MM.1S (cell line): ENCODE measurements around the gene CCL3.

Source experiments
- DNase-seq: peaks from one replicate; pipeline ENCODE4 v3.0.0-alpha.2; 2015
- H2AFZ ChIP-seq: fragments of 300-600 bp; sonication (generic); 2 replicates; pipeline ENCODE4 v1.6.0; 2016; ENCODE audit warnings: antibody characterized with exemption, low read length
- H3F3A ChIP-seq: fragments of 300-600 bp; sonication (generic); 2 replicates; pipeline ENCODE4 v1.6.1; 2016; ENCODE audit warnings: mild to moderate bottlenecking, antibody characterized with exemption, low read length, moderate library complexity, mixed read lengths; ENCODE audit not compliant: insufficient read depth
- H3K27ac ChIP-seq: fragments of 300-600 bp; sonication (generic); 2 replicates; pipeline ENCODE4 v1.5.1; 2016; ENCODE audit warnings: mild to moderate bottlenecking, low read length
- H3K27me3 ChIP-seq: fragments of 300-600 bp; sonication (generic); replicated peaks from 2 replicates; pipeline ENCODE4 v1.6.0; 2016; ENCODE audit warnings: low read length; ENCODE audit not compliant: insufficient read depth
- H3K36me3 ChIP-seq: fragments of 300-600 bp; sonication (generic); replicated peaks from 2 replicates; pipeline ENCODE4 v1.6.1; 2016; ENCODE audit warnings: mild to moderate bottlenecking, low read length, mixed read lengths; ENCODE audit not compliant: insufficient read depth
- H3K4me1 ChIP-seq: fragments of 300-600 bp; sonication (generic); 2 replicates; pipeline ENCODE4 v1.6.1; 2016; ENCODE audit warnings: low read length, mixed read lengths
- H3K4me2 ChIP-seq: fragments of 300-600 bp; sonication (generic); 2 replicates; pipeline ENCODE4 v1.6.0; 2016; ENCODE audit warnings: low read depth, low read length
- H3K4me3 ChIP-seq: fragments of 300-600 bp; sonication (generic); 2 replicates; pipeline ENCODE4 v1.5.1; 2016; ENCODE audit warnings: low read length, mixed read lengths
- H3K79me2 ChIP-seq: fragments of 300-600 bp; sonication (generic); 2 replicates; pipeline ENCODE4 v1.6.1; 2016; ENCODE audit warnings: mixed run types, low read length, mixed read lengths
- H3K9ac ChIP-seq: fragments of 300-600 bp; sonication (generic); 2 replicates; pipeline ENCODE4 v1.6.1; 2016; ENCODE audit warnings: low read length, mixed read lengths
- H3K9me2 ChIP-seq: fragments of 300-600 bp; sonication (generic); replicated peaks from 2 replicates; pipeline ENCODE4 v1.6.1; 2016; ENCODE audit warnings: mild to moderate bottlenecking, low read length, mixed read lengths; ENCODE audit not compliant: insufficient read depth
- H3K9me3 ChIP-seq: fragments of 300-600 bp; sonication (generic); replicated peaks from 2 replicates; pipeline ENCODE4 v1.6.1; 2016; ENCODE audit warnings: mild to moderate bottlenecking, low read length, mixed read lengths; ENCODE audit not compliant: insufficient read depth
- H4K20me1 ChIP-seq: fragments of 300-600 bp; sonication (generic); 2 replicates; pipeline ENCODE4 v1.6.1; 2016; ENCODE audit warnings: mild to moderate bottlenecking, low read length, moderate library complexity, mixed read lengths; ENCODE audit not compliant: insufficient read depth
- CTCF ChIP-seq: fragments of 300-600 bp; sonication (generic); IDR thresholded peaks from 2 replicates; pipeline ENCODE4 v1.5.1; 2016; ENCODE audit warnings: antibody characterized with exemption, low read length, mixed read lengths
- EZH2 ChIP-seq: fragments of 300-600 bp; sonication (generic); optimal IDR thresholded peaks from 2 replicates; pipeline ENCODE3; 2017; ENCODE audit warnings: low read depth, mild to moderate bottlenecking, antibody characterized with exemption, low read length, mixed read lengths
- EZH2phosphoT487 ChIP-seq: fragments of 300-600 bp; sonication (generic); IDR thresholded peaks from 2 replicates; pipeline ENCODE4 v1.6.1; 2018; ENCODE audit warnings: antibody characterized with exemption, low read length

CCL3 gene

DNA sequence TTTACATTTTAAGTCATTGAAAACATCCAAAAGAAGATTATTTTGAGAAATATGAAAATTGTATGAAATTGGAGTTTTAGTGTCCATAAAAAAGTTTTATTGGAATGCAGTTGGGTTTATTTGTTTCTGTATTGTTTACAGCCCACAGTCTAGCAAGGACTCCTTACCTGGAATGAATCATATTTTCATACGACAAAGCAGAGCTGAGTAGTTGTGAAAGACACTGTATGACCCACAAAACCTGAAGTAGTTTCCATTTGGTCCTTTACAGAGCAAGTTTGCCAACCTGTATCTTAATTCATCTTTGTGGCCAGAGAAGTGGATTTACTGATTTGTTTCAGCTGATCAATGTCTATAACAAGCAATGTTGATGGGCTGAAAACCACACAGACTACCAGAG lies 15.6 kb downstream of the CCL3 start:
- no peaks in the 10 kb centered on the region for H3K9me2 ChIP-seq
- no peak for TF ChIP-seq EZH2
- no peak overlapping the region for H3K9ac ChIP-seq
- no peak overlapping the region for H3K4me2 ChIP-seq
- H3K4me3 ChIP-seq = no peak overlapping the region
- no peak overlapping the region for H3K27ac ChIP-seq
- peaks cover 7% of the 10 kb centered on the region; the same call in 1 of the 2 replicates for H3K4me1 ChIP-seq
- no peak for DNase-seq
- H4K20me1 ChIP-seq = no peaks in the 10 kb centered on the region
- no peaks in the 10 kb centered on the region for H3F3A ChIP-seq
- H3K36me3 ChIP-seq = no peaks in the 10 kb centered on the region
- no peaks in the 10 kb centered on the region for H3K9me3 ChIP-seq
- no peaks in the 10 kb centered on the region for H3K27me3 ChIP-seq
- no peak overlapping the region for H2AFZ ChIP-seq
- H3K79me2 ChIP-seq = no peaks in the 10 kb centered on the region

- peak; percentile 79 for TF ChIP-seq CTCF
- TF ChIP-seq EZH2 = no peak
These were observed 17.4 kb downstream of the CCL3 start for GRCh38 chr17:36072431-36073121.

DNA sequence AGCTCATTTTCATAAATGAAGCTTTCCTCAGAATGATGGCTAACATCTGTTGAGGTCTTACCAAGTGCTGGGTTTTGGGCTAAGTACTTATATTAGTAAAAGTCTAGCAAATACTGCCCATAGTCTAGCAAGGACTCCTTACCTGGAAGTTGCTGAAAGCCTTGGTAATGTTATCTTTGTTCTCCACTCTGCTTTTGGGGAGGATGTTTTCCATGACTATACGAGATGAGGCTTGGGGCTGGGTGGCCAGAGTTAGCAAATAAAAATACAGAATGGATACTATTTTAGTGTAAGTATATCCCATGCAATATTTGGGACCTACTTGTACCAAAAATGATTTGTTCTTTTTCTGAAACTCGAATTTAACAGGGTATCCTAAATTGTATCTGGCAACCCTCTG lies 18.2 kb downstream of the CCL3 start:
- peaks cover 7% of the 10 kb centered on the region; the same call in 1 of the 2 replicates for H3K4me1 ChIP-seq
- H3K27me3 ChIP-seq = no peaks in the 10 kb centered on the region

More at GRCh38 chr17:36072431-36073121, 17.4 kb downstream of the CCL3 start:
- Histone ChIP-seq H3K9me2 (no peaks in the 10 kb centered on the region), H4K20me1 (no peaks in the 10 kb centered on the region), H3K27me3 (no peaks in the 10 kb centered on the region), H3K27ac (no peak overlapping the region), H3F3A (no peaks in the 10 kb centered on the region), H3K9ac (no peak overlapping the region), H3K36me3 (no peaks in the 10 kb centered on the region), H3K4me3 (no peak overlapping the region), H3K4me2 (no peak overlapping the region), H3K9me3 (no peaks in the 10 kb centered on the region), H3K4me1 (peaks cover 7% of the 10 kb centered on the region; the same call in 1 of the 2 replicates), H2AFZ (no peak overlapping the region), H3K79me2 (no peaks in the 10 kb centered on the region)
- peak; percentile 35 for DNase-seq

More for the DNA sequence above, 18.2 kb downstream of the CCL3 start:
- H3K9me3 ChIP-seq = no peaks in the 10 kb centered on the region
- no peaks in the 10 kb centered on the region for H3K9me2 ChIP-seq
- no peak for DNase-seq
- no peak overlapping the region for H3K27ac ChIP-seq
- H3K36me3 ChIP-seq = no peaks in the 10 kb centered on the region
- no peak overlapping the region for H3K9ac ChIP-seq
- H3F3A ChIP-seq = no peaks in the 10 kb centered on the region
- H3K79me2 ChIP-seq = no peaks in the 10 kb centered on the region
- H3K4me3 ChIP-seq = no peak overlapping the region
- H3K4me2 ChIP-seq = no peak overlapping the region
- no peak overlapping the region for H2AFZ ChIP-seq
- TF ChIP-seq EZH2phosphoT487 = no peak
- TF ChIP-seq EZH2 = no peak
- TF ChIP-seq CTCF = no peak
- no peaks in the 10 kb centered on the region for H4K20me1 ChIP-seq
